Measurements from ENCODE around the gene ZNF236. TPM values are rescaled to one million over a fixed set of nuclear protein-coding genes. Genes with fewer than 3 reads are reported as not detected.

ZNF236 gene
- total and polyA plus RNA-seq, 2 of the 8 experiments (the other 6 are each of a cell fraction or from before 2014, with no cell fraction given), result 6.7 to 14.5 TPM

GRCh38 chr18:76803814-76804213 is 18.5 kb upstream of the ZNF236 start:
- FAIRE-seq, result peak; percentile 85
- WGBS, 2 experiments (ENCODE audit: extremely low coverage in 1 of 2, insufficient coverage in 1 of 2, insufficient read length in 1 of 2, insufficient replicate concordance in 2 of 2, low coverage in 1 of 2, low lambda C conversion rate in 2 of 2, missing lambda C conversion rate in 1 of 2), result 19% methylated on average over 11 of the region's 11 CpGs; no CpG with 5 or more reads in 1 of the 2 experiments
- H3K18ac ChIP-seq (ENCODE audit: extremely low read depth, low read length), result no peak overlapping the region

More at GRCh38 chr18:76803814-76804213, 18.5 kb upstream of the ZNF236 start:
- no peak overlapping the region for H3K56ac ChIP-seq (replicated peaks; ENCODE audit: insufficient read length, low read depth, low read length)
- no peak overlapping the region for H2BK15ac ChIP-seq (ENCODE audit: low read length)
- H3K36me3 ChIP-seq (ENCODE audit: control insufficient read depth in 2 of 4, insufficient read depth in 4 of 4, low read length in 3 of 4), result no peaks in the 10 kb centered on the region
- H4K8ac ChIP-seq (ENCODE audit: extremely low read depth, insufficient read depth, low read length), result no peak overlapping the region
- H4K20me1 ChIP-seq (replicated peaks in 1 of 2; ENCODE audit: control insufficient read depth in 1 of 2, insufficient read depth in 2 of 2, low read length in 2 of 2), result no peaks in the 10 kb centered on the region
- H3K14ac ChIP-seq (ENCODE audit: insufficient read length), result no peak overlapping the region
- POLR2A ChIA-PET (ENCODE audit: partially characterized antibody), result interaction anchor here (1.4 to 3.6 kb wide), 2 partner anchors 18 to 20 kb away, joined by 4 to 14 read pairs; partner anchors contain the start of gene ZNF236
- H2BK12ac ChIP-seq (ENCODE audit: low read depth, low read length), result no peak overlapping the region
- no peak overlapping the region for H3K9ac ChIP-seq (replicated peaks in 1 of 4; ENCODE audit: extremely low read depth in 1 of 4, low read depth in 3 of 4, low read length in 3 of 4)
- H3K23ac ChIP-seq (ENCODE audit: insufficient read length), result no peak overlapping the region
- no peaks in the 10 kb centered on the region for H3K79me2 ChIP-seq (ENCODE audit: control insufficient read depth in 1 of 2, insufficient read depth in 2 of 2, low read length in 2 of 2)
- no peak overlapping the region for H3K4me3 ChIP-seq (ENCODE audit: extremely low read depth in 1 of 4, insufficient read depth in 2 of 4, low read depth in 3 of 4, low read length in 4 of 4)
- DNase-seq (ENCODE audit: low read depth in 1 of 2, low spot score in 2 of 2), result peak in 1 of 2 experiments; percentile 88
- H2AFZ ChIP-seq (ENCODE audit: low read length), result 0 out of 2 replicates have a peak overlapping the region, but pooled peaks have one; percentile 43
- H3K23me2 ChIP-seq (ENCODE audit: low read depth, low read length), result no peaks in the 10 kb centered on the region; the same call in 1 of the 2 replicates
- no peak overlapping the region for H3K4ac ChIP-seq (replicated peaks; ENCODE audit: insufficient read length, low read depth, low read length)
- no peak overlapping the region for H4K91ac ChIP-seq (replicated peaks; ENCODE audit: insufficient read length, low read length)
- H3K27me3 ChIP-seq (replicated peaks in 1 of 4; ENCODE audit: control insufficient read depth in 3 of 4, extremely low read depth in 1 of 4, insufficient read depth in 3 of 4, low read length in 3 of 4), result no peaks in the 10 kb centered on the region
- H3K4me1 ChIP-seq (replicated peaks in 1 of 4; ENCODE audit: control insufficient read depth in 3 of 4, insufficient read depth in 4 of 4, low read length in 3 of 4), result peaks cover 0 to 2% (median 0%) of the 10 kb centered on the region in 4 experiments; a peak in 2 of 7 replicates
- no peaks in the 10 kb centered on the region for H3K79me1 ChIP-seq (ENCODE audit: low read depth, low read length)
- no peak overlapping the region for H2BK5ac ChIP-seq (ENCODE audit: low read depth, low read length)
- H3K4me2 ChIP-seq (ENCODE audit: insufficient read depth in 1 of 2, low read depth in 2 of 2, low read length in 2 of 2), result peak overlapping the region in 1 of 2 experiments; percentile 40; a peak in 2 of 4 replicates
- no peaks in the 10 kb centered on the region for H3K9me3 ChIP-seq (ENCODE audit: insufficient read depth in 2 of 2, low read depth in 1 of 2, low read length in 1 of 2)
- H2AK5ac ChIP-seq (ENCODE audit: low read depth, low read length), result no peak overlapping the region
- H2BK120ac ChIP-seq (replicated peaks; ENCODE audit: low read depth, low read length), result no peak overlapping the region
- H2BK20ac ChIP-seq (ENCODE audit: low read length), result no peak overlapping the region
- TF ChIP-seq CTCF (IDR thresholded peaks at IDR 0.05; ENCODE audit: control extremely low read depth in 1 of 3, insufficient read depth in 1 of 3, low read depth in 1 of 3, low read length in 3 of 3) (peak; percentile 78 to 92 (median 85)), YY1 (IDR thresholded peaks at IDR 0.05; ENCODE audit: low read depth, low read length) (0 out of 2 replicates have a peak, but pooled peaks have one; percentile 33), RAD21 (IDR thresholded peaks at IDR 0.05 in 1 of 2, conservative IDR thresholded peaks at IDR 0.05 in 1 of 2; ENCODE audit: low read depth in 2 of 2, low read length in 2 of 2) (peak; percentile 66 to 72), RNF2 (IDR thresholded peaks at IDR 0.05; ENCODE audit: borderline replicate concordance, low read depth, low read length, missing control alignments, poor library complexity, severe bottlenecking) (no peak), CTBP2 (IDR thresholded peaks at IDR 0.05; ENCODE audit: borderline replicate concordance, insufficient read depth, insufficient read length, low read length) (no peak)
- H3K27ac ChIP-seq (ENCODE audit: low read depth, low read length), result no peak overlapping the region
- no peak overlapping the region for H4K5ac ChIP-seq (ENCODE audit: insufficient read length, low read depth, low read length)
- CTCF ChIA-PET (ENCODE audit: partially characterized antibody), result interaction anchor here (0.6 to 4.7 kb wide), 31 partner anchors 9 to 950 kb away, joined by 3 to 72 read pairs (median 4); no protein-coding TSS in a partner anchor

Measured in H1 (cell line).